ENCODE measurements around the gene ALAS1.

Gene ALAS1

GRCh38 chr3:52186729-52187128 is 11.2 kb upstream of the ALAS1 start:
- H3K79me2 ChIP-seq (ENCODE audit: insufficient read depth, low read depth) = no peaks in the 10 kb centered on the region
- TF ChIP-seq CTCF (conservative IDR thresholded peaks at IDR 0.05; ENCODE audit: low read depth, low read length) = no peak
- no peak overlapping the region for H2AFZ ChIP-seq (ENCODE audit: low read depth)
- H3K4me1 ChIP-seq (ENCODE audit: low read depth, poor library complexity, severe bottlenecking) = no peaks in the 10 kb centered on the region
- no peak overlapping the region for H3K9ac ChIP-seq
- no peak overlapping the region for H3K4me2 ChIP-seq
- no peaks in the 10 kb centered on the region for H3K36me3 ChIP-seq (ENCODE audit: insufficient read depth)
- no peak overlapping the region for H3K4me3 ChIP-seq (IDR thresholded peaks at IDR 0.05; ENCODE audit: insufficient read depth, low read depth, low read length)
- no peaks in the 10 kb centered on the region for H3K27me3 ChIP-seq (ENCODE audit: insufficient read depth, low read depth)
- no peak overlapping the region for H3K27ac ChIP-seq
- no peaks in the 10 kb centered on the region for H4K20me1 ChIP-seq (ENCODE audit: insufficient read depth)

- TF ChIP-seq CTCF (conservative IDR thresholded peaks at IDR 0.05; ENCODE audit: low read depth, low read length) = no peak
- Histone ChIP-seq H3K27ac (no peak overlapping the region), H3K4me1 (ENCODE audit: low read depth, poor library complexity, severe bottlenecking) (no peaks in the 10 kb centered on the region), H3K4me3 (IDR thresholded peaks at IDR 0.05; ENCODE audit: insufficient read depth, low read depth, low read length) (no peak overlapping the region), H3K4me2 (no peak overlapping the region), H3K36me3 (ENCODE audit: insufficient read depth) (no peaks in the 10 kb centered on the region), H3K27me3 (ENCODE audit: insufficient read depth, low read depth) (no peaks in the 10 kb centered on the region), H3K9ac (no peak overlapping the region), H3K79me2 (ENCODE audit: insufficient read depth, low read depth) (no peaks in the 10 kb centered on the region), H2AFZ (ENCODE audit: low read depth) (no peak overlapping the region), H4K20me1 (ENCODE audit: insufficient read depth) (no peaks in the 10 kb centered on the region)
These were observed 9.4 kb upstream of the ALAS1 start for GRCh38 chr3:52188556-52188955.

GRCh38 chr3:52190294-52191074 is 7.5 kb upstream of the ALAS1 start:
- H3K9ac ChIP-seq = no peak overlapping the region
- H3K36me3 ChIP-seq (ENCODE audit: insufficient read depth) = no peaks in the 10 kb centered on the region
- H4K20me1 ChIP-seq (ENCODE audit: insufficient read depth) = no peaks in the 10 kb centered on the region
- H3K4me1 ChIP-seq (ENCODE audit: low read depth, poor library complexity, severe bottlenecking) = no peaks in the 10 kb centered on the region
- H3K79me2 ChIP-seq (ENCODE audit: insufficient read depth, low read depth) = no peaks in the 10 kb centered on the region
- no peak overlapping the region for H3K27ac ChIP-seq
- no peak overlapping the region for H3K4me3 ChIP-seq (IDR thresholded peaks at IDR 0.05; ENCODE audit: insufficient read depth, low read depth, low read length)
- no peak overlapping the region for H3K4me2 ChIP-seq
- no peaks in the 10 kb centered on the region for H3K27me3 ChIP-seq (ENCODE audit: insufficient read depth, low read depth)
- no peak overlapping the region for H2AFZ ChIP-seq (ENCODE audit: low read depth)
- no peak for TF ChIP-seq CTCF (conservative IDR thresholded peaks at IDR 0.05; ENCODE audit: low read depth, low read length)

GRCh38 chr3:52191663-52192062 is 6.3 kb upstream of the ALAS1 start:
- Histone ChIP-seq H3K79me2 (ENCODE audit: insufficient read depth, low read depth) (no peaks in the 10 kb centered on the region), H3K4me3 (IDR thresholded peaks at IDR 0.05; ENCODE audit: insufficient read depth, low read depth, low read length) (no peak overlapping the region), H4K20me1 (ENCODE audit: insufficient read depth) (no peaks in the 10 kb centered on the region), H3K36me3 (ENCODE audit: insufficient read depth) (no peaks in the 10 kb centered on the region), H3K27me3 (ENCODE audit: insufficient read depth, low read depth) (no peaks in the 10 kb centered on the region), H2AFZ (ENCODE audit: low read depth) (no peak overlapping the region), H3K27ac (no peak overlapping the region), H3K4me2 (no peak overlapping the region), H3K9ac (no peak overlapping the region), H3K4me1 (ENCODE audit: low read depth, poor library complexity, severe bottlenecking) (no peaks in the 10 kb centered on the region)
- TF ChIP-seq CTCF (conservative IDR thresholded peaks at IDR 0.05; ENCODE audit: low read depth, low read length) = no peak

Data from KMS-11 (cell line).